ENCODE data around the gene PANK2. TPM values are rescaled to one million over a fixed set of nuclear protein-coding genes. Genes with fewer than 3 reads are reported as not detected.
A peak's percentile ranks its signal among the peaks of the same experiment; 100 is the strongest.
"Not testable (repeated sequence)": the region's sequence is repeated elsewhere in the genome, so short reads cannot be mapped to it uniquely, and the experiment has no call there.

PANK2 gene
- 61.6 TPM for total RNA-seq (ENCODE audit: insufficient read depth, low replicate concordance)

DNA sequence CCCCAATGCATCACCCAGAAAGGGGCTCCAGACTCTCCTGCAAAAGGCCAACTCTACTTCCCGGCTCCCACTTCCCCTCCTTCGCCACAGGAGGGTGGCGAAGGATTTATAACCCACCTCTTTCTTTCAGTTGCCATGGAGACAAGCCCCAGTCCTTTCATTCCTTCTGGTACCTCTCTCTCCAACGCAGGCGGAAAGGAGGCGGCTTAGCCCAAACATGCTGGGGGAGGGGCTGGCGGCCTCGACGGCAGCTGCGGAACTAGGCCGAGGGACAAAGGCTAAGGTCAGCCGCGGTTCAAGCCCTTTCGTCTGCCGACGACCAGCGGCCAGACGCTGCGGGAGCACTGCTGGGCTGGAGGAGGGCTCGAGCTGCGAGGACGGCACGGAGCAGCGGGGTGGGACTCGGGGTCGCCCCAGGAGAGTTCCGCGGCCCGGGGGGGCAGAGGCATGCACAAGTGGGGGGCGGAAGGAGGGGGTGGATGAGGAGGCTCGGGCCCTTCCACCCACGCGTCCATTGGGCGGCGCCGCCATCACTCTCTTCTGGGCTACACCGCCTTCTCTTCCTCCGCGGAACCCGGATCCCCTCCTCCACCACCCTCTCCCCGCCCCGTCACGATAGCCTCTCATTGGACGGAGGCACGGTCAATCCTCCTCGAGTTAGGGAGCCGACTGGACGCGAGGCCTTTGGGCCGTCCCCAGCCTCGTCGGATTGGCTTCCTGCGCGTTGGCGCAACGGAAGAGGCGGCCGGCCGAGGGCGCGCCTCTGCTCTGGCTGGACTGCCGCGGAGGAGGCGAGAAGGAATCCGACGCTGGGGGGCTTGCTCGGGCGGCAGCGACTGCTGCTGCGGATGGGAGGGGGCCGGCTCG lies at the start of gene PANK2:
TSS of gene PANK2 (plus strand) at position 766 of the 867 bp plus-strand sequence.
- peak; percentile 100 for DNase-seq (ENCODE audit: low spot score)

DNA sequence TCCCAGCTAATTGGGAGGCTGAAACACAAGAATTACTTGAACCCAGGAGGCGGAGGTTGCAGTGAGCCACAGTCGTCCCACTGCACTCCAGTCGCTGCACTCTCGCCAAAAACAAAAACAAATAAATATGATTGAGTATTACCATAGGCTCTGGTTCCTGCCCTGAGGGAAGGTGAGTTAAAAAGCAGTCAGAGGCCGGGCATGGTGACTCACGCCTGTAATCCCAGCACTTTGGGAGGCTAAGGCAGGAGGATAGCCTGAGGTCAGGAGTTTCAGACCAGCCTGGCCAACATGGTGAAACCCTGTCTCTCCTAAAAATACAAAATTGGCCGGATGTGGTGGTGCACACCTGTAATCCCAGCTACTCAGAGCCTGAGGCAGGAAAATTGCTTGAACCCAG lies 49.0 kb upstream of the PANK2 start:
- not testable (repeated sequence) for DNase-seq (ENCODE audit: low spot score)

DNA sequence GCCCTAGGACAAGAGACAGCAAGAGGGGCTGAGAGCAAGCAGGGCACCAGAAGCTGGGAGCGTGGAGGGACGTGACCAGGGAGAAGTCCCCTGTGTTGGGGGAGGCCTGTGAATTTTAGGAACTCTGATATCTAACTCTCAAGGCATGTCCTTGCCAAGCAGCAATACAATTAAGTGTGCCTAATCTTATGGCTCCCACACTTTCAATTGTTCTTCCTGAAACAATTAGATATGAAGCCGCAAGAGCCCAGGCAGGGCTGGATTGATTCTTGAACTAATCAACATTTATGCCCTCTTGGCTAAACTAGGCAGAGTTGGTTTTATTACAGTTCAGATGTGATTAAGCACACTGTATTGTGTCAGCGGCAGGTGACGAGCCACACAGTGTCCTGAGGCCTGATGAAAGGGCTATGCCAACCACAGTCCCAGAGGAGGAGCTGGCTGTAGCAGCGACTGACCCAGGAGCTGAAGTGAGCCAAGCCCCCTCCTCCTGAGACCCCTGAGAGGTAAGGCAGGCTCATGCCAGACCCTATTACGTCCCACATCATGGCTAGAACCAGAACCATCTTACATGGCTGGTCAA lies 46.7 kb upstream of the PANK2 start:
- no peak for DNase-seq (ENCODE audit: low spot score)

DNA sequence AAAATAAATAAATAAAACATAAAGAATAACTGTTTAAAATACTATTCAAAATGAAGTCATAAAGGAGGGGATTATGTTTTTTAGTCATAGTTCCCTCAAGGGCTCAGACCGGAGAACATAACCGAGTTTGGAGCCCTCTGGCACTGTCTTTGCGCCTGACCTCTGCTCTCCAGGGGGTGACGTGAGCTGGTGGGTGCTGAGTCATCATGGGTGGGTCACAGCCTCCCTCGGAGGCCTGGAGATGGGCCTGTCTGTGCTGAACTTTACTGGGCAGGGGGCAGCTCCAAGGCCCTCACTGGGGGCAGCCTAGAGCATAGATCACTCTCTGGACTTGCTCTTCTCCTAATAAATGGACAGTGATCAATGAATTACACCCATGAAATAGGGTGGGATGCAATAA lies 45.7 kb upstream of the PANK2 start:
- DNase-seq (ENCODE audit: low spot score) = no peak

DNA sequence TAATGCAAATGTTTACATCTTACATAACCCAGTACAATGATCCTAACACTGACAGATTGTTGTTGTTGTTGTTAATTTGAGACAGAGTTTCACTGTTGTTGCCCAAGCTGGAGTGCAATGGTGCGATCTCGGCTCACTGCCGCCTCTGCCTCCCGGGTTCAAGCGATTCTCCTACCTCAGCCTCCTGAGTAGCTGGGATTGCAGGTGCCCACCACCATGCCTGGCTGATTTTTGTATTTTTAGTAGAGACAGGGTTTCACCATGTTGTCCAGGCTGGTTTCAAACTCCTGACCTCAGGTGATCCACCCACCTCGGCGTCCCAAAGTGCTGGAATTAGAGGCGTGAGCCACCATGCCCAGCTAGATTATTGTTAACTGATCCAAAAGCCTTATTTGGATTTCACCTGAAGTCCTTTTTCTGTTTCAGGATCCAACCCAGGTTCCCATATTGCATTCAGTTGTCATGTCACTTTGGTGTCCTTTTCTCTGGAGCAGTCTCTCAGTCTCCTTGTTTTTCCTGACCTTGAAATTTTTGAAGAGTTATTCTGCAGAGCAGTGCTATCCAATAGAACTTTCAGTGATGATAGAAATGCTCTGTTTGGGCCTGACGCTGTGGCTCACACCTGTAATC lies 45.1 kb upstream of the PANK2 start:
- not testable (repeated sequence) for DNase-seq (ENCODE audit: low spot score)

DNA sequence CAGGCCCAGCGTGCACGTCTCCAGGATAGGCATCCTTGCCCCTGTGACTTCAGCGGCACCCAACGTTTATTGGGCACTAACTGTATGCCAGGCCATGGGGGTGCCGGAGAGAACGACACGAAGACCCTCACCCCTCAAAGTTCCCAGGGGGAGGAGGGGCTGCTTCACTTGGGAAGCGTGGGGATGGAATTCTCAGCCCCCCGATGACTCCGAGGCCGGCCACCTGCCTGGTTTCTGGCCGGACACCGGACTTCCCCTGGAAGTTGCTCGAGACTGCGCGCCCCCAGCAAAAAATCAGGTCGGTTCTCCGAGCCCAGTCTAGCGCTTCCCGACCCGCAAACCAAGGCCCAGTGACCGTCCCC lies 42.8 kb upstream of the PANK2 start:
- no peak for DNase-seq (ENCODE audit: low spot score)

DNA sequence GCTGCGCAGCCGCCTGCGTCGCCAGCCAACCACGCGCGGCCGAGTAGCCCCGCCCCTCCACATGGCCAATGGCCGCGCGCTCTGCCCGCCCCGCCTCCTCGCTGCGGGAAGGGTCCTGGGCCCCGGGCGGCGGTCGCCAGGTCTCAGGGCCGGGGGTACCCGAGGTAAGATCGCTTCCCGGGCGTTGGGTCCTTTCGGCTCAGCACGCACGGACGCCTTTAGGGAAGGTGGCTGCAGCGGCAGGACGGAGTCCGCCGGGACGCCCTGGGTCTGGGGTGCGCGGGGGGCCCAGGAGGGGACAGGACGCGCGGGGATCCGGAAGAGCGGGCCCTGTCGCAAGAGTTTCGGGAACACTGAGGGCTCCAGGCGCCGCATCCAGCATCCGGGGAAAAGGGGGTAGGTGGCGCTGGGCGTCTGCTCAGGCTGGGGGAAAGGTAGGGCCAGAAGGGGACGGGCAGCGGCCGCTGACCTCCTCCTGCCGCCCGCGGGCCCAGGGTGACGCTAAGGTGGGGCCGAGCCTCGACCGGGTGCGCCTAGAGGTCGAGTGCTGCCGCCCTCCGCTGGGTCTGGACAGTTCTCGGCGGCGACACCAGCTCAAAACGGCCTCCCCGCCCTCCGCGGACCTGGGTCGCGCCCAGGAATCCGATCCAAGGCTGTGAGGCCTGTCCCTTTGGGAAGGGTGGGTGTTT lies 42.3 kb upstream of the PANK2 start, which contains the start of gene MAVS:
TSS of gene MAVS (plus strand) at position 95 of the 689 bp plus-strand sequence. CDS start 7,791 bp downstream, outside the sequence.
- peak; percentile 87 for DNase-seq (ENCODE audit: low spot score)

DNA sequence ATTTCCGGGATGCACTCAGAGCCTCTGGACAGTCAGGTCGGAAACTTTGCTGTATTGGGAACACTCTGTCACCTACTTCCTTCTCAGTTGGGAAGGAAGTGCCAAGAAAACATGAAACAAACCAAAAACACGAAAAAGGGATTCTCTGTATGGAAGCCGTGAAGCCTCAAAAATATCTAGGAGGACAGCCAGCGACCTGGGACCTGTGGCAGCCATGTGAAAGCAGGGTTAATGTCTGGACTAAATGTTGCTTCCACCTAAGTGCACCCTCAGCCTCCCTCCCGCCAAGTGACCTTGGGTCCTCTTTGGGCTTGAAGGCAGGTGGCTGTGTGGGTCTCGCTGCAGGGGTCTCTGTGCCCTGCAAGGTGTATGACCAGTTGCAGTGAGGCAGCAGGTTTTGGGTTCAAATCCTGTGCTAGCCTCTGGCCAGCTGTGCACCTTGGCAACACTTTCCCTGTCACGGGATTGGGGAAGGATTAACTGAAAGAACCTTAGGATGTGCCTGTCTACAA lies 41.7 kb upstream of the PANK2 start:
- DNase-seq (ENCODE audit: low spot score) = no peak

DNA sequence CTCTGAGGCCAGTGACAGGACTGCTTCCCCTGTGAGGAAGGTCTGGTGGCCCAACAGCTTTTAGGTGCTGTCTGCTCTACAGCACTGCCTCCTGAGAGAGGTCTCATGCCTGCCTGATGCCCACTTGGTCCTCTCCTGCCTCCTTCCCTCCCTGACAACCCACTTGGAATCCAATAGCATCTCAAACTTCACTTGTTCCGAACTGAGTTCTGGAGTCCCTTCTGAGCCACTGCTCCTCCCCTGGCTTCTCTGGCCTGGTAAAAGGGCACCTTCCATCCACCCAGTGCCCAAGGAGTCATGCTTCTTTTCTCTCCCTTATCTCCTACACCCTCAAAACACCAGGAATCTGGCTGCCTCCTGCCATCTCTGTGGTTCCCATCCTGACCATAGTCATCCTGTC lies 40.6 kb upstream of the PANK2 start:
- no peak for DNase-seq (ENCODE audit: low spot score)

DNA sequence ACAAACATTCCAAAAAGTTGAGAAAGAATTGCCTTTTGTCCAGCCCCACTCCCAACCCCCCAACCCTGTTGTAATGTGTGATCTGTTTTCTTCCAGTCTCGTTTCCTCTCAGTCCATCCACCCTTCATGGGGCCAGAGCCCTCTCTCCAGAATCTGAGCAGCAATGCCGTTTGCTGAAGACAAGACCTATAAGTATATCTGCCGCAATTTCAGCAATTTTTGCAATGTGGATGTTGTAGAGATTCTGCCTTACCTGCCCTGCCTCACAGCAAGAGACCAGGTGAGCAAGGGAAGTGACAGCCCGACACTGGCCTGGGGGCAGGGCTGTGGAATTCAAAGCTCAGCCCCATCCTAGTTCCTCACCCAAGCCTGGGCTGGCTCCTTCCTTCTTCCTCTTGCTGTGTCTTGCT lies 34.7 kb upstream of the PANK2 start:
- no peak for DNase-seq (ENCODE audit: low spot score)

DNA sequence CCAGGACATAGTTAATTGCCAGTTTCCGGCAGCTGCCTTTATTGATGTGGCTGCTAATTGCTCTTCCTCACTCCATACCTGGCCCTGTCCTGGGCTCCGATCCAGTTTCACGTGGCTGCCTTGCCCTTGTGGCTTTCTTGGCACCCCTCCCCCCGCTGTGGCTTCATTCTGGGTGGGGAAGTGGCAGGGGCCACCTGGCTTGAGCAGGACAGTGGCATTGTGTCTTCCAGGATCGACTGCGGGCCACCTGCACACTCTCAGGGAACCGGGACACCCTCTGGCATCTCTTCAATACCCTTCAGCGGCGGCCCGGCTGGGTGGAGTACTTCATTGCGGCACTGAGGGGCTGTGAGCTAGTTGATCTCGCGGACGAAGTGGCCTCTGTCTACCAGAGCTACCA lies 31.8 kb upstream of the PANK2 start:
- no peak for DNase-seq (ENCODE audit: low spot score)

DNA sequence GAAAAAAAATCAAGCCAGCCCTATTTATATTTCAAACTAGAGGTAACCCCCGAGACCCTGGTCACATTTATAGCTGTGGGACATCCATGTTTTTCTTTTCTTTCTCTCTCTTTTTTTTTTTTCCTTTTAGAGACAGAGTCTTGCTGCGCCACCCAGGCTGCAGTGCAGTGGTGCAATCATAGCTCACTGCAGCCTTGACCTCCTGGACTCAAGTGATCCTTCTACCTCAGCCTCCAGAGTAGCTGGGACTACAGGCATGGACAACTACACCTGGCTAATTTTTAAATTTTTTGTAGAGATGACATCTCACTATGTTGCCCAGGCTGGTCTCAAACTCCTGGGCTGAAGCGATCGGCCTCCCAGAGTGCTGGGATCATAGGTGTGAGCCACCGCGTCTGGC lies 30.5 kb upstream of the PANK2 start:
- DNase-seq (ENCODE audit: low spot score) = no peak

DNA sequence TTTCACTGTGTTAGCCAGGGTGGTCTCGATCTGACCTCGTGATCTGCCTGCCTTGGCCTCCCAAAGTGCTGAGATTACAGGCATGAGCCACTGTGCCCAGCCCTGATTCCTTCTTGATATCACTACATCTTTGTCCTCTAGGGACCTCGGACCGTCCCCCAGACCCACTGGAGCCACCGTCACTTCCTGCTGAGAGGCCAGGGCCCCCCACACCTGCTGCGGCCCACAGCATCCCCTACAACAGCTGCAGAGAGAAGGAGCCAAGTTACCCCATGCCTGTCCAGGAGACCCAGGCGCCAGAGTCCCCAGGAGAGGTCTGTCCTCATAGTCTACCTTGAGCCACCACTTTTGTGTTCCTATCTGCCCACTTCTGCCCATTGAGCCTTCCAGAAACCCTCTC lies 28.0 kb upstream of the PANK2 start:
- DNase-seq (ENCODE audit: low spot score) = no peak

DNA sequence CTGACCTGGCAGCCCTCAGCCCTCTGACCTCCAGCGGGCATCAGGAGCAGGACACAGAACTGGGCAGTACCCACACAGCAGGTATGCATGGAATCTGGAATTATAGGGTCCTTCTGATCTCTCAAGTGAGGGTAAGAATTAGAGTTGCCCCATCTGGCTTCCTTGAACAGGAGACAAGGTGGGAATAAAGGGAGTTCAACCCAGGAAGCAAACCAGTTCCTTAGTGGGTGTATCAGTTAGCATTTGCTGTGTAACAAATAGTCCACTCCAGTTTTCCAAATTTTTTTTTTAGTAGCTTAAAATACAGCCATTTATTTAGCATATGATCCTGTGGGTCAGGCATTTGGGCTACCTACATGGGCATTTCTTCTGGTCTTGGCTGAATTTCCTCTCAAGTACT lies 26.9 kb upstream of the PANK2 start:
- no peak for DNase-seq (ENCODE audit: low spot score)

DNA sequence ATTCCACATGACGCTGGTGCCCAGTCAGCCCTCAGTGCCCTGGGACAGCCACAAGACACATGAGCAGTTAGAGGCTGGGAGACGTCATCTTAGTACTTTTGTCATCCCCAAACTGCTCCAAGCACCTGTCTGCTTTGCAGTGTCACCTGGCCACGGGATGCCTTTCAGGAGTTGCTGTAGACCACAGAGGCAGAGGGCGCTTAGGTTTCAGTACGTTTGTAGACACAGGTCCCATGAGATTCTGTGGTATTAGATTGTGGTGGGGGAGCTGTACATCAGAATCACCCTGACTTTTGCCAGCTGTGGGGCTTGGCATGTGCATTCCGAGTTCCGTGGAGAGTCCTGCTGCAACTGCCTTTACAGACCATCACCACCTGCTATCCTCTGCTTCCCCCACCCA lies 25.9 kb upstream of the PANK2 start:
- DNase-seq (ENCODE audit: low spot score) = no peak

DNA sequence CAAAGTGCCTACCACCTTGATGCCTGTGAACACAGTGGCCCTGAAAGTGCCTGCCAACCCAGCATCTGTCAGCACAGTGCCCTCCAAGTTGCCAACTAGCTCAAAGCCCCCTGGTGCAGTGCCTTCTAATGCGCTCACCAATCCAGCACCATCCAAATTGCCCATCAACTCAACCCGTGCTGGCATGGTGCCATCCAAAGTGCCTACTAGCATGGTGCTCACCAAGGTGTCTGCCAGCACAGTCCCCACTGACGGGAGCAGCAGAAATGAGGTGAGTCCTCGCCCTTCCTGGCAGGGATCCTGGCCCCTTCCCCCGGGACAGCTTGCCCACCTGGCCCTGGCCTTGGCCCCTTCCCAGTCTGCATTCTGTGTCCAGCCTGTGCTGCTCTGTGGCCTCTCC lies 24.7 kb upstream of the PANK2 start:
- no peak for DNase-seq (ENCODE audit: low spot score)

DNA sequence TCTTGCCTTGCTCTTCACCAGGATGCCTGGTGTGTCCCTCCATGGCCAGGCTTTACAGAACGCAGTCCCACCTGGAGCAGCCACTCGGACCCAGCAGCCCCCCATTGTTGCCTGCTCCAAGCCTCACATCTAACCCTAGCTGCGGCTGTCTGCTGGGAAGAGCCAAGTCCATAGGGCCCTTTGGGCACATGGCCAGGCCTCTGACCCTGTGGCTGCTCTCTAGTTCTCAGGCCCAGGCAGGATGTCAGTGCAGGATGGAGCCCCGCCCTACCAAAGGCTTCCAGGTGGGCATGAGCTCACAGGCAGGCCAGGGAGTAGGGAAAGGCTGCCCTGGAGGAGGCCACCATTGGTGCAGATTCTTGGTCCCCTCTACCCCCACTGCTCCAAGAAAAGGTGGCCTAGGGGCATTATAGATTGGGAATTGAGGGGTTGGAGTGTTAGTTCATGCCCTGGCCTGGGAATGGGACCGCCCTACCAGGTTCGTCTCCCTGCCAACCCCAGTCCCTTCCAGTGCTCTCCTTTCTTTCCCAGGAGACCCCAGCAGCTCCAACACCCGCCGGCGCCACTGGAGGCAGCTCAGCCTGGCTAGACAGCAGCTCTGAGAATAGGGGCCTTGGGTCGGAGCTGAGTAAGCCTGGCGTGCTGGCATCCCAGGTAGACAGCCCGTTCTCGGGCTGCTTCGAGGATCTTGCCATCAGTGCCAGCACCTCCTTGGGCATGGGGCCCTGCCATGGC lies 23.9 kb upstream of the PANK2 start:
- DNase-seq (ENCODE audit: low spot score) = no peak

DNA sequence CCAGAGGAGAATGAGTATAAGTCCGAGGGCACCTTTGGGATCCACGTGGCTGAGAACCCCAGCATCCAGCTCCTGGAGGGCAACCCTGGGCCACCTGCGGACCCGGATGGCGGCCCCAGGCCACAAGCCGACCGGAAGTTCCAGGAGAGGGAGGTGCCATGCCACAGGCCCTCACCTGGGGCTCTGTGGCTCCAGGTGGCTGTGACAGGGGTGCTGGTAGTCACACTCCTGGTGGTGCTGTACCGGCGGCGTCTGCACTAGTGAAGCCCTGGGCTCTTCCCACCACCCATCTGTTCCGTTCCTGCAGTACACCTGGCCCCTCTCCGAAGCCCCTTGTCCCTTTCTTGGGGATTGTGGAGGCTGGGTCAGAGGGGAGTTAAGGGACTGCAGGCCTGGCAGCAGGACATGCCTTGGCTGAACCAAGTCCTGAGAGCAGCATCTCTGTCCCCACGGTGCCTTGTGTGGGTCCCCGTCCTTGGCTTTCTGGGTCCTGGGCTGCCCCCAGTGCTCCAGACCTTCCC lies 23.2 kb upstream of the PANK2 start:
- no peak for DNase-seq (ENCODE audit: low spot score)

DNA sequence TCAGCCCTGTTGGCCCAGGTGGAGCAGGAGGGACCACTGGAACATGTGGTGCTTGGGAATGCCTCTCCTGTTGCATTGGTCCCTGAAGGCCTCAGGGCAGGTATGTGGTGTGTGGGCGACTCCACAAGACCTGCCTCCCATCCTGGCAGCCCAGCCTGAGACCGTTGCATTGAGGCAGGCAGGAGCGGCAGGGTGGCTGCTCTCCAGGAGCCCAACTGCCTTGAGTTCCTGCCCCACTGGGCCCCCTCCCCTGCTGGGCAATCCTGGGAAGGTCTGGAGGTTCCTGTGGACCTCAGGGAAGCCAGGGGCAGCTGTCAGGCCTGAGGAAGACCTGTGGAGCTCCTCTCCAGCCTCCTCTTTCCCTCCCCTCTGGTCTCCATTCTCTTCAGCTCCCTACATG lies 22.7 kb upstream of the PANK2 start:
- DNase-seq (ENCODE audit: low spot score) = no peak

DNA sequence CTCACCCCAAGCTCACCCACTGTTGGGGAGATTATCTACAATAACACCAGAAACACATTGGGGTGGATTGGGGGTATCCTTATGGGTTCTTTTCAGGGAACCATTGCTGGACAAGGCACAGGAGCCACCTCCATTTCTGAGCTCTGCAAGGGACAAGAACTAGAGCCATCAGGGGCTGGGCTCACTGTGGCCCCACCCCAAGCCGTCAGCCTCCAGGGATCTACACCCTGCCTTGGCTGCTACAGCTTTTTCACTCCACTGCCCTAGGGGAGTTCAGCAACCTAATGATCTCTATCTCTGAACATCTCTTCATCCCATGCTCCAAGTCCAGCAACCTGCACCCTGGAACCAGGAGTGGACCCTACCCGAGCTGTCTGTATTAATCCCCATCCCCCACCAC lies 21.4 kb upstream of the PANK2 start:
- no peak for DNase-seq (ENCODE audit: low spot score)

Data from umbilical cord (tissue), 2 donors.